Activated CD4-positive, alpha-beta T cell treated with anti-CD3 and anti-CD28 coated beads, Interleukin-2, amount 50 U/mL, for 16 hours (primary cell): ENCODE results near the gene TRIM51G.
"Not testable (repeated sequence)": the region's sequence is repeated elsewhere in the genome, so short reads cannot be mapped to it uniquely, and the experiment has no call there.

Source experiments
- DNase-seq: peaks from one replicate; pipeline ENCODE4 v3.0.0-alpha.2; 2020

Gene TRIM51G, protein sequence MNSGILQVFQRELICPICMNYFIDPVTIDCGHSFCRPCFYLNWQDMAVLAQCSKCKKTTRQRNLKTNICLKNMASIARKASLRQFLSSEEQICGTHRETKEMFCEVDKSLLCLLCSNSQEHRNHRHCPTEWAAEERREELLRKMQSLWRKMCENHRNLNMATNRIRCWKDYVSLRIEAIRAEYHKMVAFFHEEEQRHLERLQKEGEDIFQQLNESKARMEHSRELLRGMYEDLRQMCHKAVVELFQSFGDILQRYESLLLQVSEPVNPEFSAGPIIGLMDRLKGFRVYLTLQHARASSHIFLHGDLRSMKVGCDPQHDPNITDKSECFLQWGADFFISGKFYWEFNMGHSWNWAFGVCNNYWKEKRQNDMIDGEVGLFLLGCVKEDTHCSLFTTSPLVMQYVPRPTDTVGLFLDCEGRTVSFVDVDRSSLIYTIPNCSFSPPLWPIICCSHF

DNA sequence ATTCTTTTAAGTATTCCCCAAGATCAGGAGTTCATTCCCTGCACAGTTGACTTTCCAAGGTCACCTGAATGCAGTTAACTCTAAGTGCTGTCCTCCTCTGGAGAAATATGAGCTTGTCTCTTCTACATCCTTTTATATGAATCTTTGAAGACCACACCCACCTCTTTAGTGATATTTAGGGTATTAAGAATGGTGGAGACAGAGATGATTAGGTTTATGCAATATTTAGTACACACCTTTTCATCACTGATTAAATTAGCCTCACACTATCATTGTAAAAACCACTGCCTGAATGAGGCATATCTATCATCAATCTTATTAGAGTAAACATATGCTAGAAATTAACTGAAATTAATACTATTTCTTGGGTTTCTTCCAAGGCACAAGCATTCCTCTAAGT lies at the start of gene TRIM51G:
TSS of gene TRIM51G (minus strand) at position 101 of the 400 bp plus-strand sequence. CDS start 2,190 bp downstream, outside the sequence.
- not testable (repeated sequence) for DNase-seq

DNA sequence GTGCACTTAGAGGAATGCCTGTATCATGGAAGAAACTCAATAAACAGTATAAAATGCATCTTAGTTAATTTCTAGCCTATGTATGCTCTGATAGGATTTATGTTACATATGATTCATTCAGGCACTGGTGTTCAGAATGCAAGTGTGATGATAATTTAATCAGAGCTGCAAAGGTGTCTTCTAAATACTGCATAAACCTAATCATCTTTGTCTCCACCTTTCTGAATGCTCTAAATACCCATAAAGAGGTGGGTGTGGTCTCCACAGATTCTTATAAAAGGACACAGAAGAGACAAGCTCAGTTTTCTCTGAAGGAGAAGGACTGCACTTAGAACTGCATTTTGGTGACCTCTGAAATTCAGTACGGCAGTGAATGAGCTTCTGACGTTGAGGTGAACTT lies 44.8 kb upstream of the TRIM51G start, which contains the start of gene TRIM49B:
TSS of gene TRIM49B (plus strand) at position 301 of the 400 bp plus-strand sequence. CDS start 2,777 bp downstream, outside the sequence.
- not testable (repeated sequence) for DNase-seq

DNA sequence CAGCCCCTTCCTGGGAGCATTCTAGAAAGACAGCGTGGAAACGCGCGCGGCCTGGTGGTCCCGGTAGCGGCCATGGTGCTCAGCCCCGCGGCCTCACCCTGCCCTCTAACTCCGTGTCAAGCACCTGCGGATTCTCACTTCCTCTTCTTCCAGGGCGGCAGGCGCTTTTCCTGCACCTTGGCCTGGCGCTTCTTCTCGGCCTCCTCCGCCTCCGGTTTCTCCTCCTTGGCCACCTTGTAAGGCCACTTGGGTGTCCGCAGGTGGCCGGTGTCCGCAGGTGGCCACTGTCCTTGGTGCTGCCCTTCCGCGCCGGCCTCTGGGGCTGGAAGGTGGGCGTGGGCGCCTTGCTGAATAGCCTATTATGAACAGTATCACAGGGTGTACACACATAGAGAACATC lies 15.1 kb downstream of the TRIM51G start:
- not testable (repeated sequence) for DNase-seq

DNA sequence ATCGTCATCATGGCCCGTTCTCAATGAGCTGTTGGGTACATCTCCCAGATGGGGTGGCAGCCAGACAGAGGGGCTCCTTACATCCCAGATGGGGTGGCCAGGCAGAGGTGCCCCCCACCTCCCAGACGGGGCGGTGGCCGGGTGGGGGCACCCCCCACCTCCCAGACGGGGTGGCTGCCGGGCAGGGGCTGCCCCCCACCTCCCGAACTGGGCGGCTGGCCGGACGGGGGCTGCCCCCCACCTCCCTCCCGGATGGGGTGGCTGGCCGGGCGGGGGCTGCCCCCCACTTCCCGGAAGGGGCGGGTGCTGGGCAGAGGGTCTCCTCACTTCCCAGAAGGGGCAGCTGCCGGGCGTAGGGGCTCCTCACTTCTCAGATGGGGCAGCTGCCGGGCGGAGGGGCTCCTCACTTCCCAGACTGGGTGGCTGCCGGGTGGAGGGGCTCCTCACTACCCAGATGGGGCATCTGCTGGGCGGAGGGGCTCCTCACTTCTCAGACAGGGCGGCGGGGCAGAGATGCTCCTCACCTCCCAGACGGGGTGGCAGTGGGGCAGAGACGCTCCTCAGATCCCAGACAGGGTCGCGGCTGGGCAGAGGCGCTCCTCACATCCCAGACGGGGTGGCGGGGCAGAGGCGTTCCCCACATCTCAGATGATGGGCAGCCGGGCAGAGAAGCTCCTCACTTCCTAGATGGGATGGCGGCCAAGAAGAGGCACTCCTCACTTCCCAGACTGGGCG lies 28.2 kb downstream of the TRIM51G start:
- DNase-seq = not testable (repeated sequence)

DNA sequence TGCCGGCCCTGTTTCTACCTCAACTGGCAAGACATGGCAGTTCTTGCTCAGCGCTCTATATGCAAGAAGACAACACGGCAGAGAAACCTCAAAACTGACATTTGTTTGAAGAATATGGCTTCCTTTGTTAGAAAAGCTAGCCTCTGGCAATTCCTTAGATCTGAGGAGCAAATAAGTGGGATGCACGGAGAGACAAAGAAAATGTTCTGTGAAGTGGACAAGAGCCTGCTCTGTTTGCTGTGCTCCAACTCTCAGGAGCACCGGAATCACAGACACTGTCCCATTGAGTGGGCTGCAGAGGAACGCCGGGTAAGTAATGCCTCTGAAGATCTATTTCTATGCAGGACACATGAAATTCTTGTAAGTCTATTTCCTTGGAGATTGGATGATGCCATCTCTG lies 37.9 kb downstream of the TRIM51G start:
- not testable (repeated sequence) for DNase-seq
